GM21447 (cell line): ENCODE data around the gene HMG20A.
A peak's percentile ranks its signal among the peaks of the same experiment; 100 is the strongest.

ENCODE experiments used
- ATAC-seq: cut with Tn5 transposase; IDR thresholded peaks from one replicate; pipeline ENCODE4 v1.9.1; 2021; ENCODE audit not compliant: unreplicated experiment

HMG20A gene

GRCh38 chr15:77425104-77425503 is 4.4 kb downstream of the HMG20A start:
- no peak for ATAC-seq

DNA sequence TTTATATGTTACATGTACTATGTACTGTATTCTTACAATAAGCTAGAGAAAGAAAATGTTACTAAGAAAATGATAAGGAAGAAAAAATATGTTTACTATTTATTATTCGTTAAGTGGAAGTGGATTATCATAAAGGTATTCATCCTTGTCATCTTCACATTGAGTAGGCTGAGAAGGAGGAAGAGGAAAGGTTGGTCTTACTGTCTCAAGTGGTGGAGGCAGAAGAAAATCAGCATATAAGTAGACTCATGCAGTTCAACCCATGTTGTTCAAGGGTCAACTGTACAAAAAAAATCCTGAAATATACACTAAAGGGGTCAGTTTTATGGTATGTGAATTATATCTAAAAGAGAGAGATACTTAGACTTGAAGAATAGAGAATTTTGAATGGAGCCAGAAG is 5.7 kb downstream of the HMG20A start:
- ATAC-seq, result no peak

DNA sequence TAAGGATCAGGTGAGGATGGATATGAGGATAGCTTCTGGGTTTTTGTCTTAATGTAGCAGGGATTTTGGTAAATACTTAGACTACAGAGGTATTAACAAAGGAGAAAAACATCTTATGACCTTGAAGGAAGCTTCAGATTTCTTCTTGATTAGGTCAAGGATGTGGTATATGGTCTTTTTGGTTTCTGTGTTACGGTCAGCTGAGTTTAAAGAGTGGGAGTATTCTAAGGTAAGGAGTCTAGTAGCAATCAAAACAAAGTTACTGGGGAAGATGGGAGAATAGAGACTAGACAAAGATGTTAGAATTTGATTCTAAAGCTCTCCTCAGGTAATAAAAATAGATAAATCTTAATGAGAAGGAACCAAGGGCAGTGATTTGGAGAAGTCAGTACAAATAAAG is 6.2 kb downstream of the HMG20A start:
- no peak for ATAC-seq

GRCh38 chr15:77430213-77430612 is 9.5 kb downstream of the HMG20A start:
- ATAC-seq, result no peak

DNA sequence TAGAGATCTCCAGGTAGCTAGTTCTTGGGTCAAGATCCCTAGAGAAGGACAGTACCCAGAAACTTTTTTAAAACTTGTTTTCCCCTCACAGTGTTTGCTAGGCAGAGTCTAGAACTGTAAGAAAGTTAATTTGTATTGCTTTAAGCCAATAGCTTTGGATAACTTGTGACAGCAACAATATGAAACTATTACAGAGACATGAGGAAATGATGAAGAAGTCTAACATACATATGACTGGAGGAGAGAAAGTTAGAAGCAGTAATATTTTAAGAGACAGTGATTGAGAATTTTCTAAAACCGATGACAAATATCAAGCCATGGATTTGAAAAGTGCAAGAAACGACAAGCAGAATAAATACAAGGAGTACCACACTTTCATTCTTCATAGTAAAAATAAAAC is 10.0 kb downstream of the HMG20A start:
- ATAC-seq, result no peak

DNA sequence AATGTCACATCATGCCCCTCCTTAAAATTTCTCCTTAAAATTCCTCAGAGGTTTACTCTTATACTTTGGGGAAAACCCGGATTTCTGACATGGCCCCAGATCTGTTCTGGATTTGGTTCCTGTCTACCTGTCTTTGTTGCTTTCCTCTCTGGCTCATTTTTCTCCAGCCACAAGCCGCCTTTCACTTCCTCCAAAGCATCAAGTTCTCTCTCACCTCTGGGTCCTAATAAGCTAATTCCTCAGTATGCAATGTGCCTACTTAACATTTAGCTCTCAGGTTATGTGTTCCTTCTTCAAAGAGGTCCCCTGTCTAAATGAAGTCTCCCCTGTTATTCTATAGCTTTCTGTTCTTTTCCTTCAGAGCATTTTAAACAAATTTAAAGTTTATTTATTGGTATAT is 16.1 kb downstream of the HMG20A start:
- no peak for ATAC-seq

DNA sequence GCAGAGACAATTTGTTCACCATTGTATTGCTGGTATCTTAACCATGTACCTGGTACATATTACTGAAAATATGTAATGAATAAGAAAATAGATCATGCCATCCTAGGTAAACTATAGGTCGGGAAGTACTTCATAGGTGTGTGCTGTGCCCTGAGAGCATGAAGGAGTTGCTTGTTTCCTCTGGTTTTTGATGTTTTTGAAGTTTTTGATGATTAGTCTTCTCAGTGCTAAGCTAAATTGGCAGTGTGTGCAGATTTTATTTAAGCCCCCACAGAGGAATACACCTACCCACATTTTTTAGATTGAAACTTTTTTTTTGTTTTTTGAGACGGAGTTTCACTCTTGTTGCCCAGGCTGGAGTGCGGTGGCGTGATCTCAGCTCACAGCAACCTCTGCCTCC is 16.6 kb downstream of the HMG20A start:
- no peak for ATAC-seq

- ATAC-seq, result peak; percentile 96
Measured at GRCh38 chr15:77440378-77440999, 19.8 kb downstream of the HMG20A start.

GRCh38 chr15:77446840-77447390 is 26.2 kb downstream of the HMG20A start:
- ATAC-seq, result no peak

DNA sequence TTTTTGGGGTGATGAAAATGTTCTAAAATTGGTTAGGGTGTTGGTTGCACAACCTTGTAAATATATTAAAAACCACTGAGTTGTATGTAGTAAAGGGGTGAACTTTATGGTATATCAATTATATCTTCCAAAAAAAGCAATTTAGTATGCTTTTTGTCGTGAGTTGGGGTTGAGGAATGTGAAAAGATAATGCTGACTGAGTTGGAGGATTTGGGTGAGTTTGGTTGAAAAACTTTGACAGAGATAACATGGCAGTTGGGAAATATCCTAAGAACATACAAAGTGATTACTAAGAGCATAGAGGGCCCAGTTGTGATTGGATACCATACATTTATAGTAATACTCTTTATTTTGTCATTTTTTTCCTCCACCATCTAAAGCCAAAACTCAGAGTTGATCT is 33.6 kb downstream of the HMG20A start:
- no peak for ATAC-seq

DNA sequence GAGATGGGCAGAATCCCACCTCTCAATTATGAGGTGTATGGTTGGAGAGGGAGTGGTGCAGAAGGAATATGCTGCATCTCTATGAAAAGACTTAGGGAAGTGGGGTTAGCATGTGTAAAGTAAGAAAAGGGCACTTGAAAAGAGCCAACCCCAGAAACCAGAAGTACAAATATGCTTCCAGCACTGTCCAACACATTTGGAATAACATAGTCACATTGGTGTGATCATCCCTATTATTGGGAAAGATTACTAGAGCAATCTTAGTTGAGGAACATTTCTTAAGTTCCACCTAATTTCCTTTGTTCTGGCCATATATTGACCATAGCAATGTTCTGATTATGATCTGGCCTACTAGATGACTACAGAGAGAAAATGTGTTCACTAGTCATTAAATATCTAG is 34.3 kb downstream of the HMG20A start:
- no peak for ATAC-seq

DNA sequence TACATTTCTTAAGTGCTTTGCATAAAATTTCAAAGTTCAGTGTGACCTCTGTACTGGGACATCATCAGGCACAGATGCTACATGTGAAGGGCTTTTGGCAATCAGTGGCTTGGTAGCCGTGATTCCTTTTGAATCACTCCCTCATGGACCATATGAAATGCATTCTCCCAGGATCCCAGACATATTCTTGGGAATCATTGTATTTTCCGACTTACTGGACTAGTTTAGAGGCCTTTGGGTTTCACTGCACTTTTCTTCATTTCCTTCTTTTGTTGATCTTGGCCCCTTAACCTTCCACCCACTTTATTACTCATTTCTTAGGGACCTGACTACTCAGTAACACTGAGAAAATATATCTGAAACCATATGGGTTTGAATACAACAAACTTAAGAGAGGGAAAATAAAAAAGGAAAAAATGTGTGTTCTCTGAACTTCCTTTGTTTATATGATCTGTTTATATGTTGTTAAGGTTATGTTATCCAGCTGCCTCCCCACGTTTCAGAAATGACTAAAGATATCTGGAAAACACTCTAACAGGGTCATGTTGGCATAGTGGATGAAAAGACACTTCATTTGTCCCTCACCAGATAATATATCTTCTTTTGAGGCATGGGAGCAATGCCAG is 35.1 kb downstream of the HMG20A start:
- ATAC-seq, result no peak

DNA sequence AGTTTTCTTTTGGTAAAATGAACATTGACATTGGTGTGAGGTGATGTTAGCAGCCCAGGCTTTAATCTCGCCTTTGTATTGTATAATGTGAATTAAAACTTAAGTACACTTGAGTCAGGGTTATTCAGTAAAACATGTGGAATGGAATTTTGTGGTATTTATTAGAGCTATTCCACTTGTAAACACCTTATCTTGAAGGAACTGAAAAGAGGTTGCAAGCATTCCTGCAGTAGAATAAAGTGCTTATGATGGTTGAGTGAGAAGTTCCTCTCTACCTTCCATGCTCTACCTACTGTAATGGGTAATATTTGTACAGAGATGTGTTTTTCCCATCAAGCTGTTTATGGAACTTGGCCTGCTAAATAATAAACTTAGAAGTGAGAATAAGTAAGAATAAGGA is 36.1 kb downstream of the HMG20A start:
- no peak for ATAC-seq

DNA sequence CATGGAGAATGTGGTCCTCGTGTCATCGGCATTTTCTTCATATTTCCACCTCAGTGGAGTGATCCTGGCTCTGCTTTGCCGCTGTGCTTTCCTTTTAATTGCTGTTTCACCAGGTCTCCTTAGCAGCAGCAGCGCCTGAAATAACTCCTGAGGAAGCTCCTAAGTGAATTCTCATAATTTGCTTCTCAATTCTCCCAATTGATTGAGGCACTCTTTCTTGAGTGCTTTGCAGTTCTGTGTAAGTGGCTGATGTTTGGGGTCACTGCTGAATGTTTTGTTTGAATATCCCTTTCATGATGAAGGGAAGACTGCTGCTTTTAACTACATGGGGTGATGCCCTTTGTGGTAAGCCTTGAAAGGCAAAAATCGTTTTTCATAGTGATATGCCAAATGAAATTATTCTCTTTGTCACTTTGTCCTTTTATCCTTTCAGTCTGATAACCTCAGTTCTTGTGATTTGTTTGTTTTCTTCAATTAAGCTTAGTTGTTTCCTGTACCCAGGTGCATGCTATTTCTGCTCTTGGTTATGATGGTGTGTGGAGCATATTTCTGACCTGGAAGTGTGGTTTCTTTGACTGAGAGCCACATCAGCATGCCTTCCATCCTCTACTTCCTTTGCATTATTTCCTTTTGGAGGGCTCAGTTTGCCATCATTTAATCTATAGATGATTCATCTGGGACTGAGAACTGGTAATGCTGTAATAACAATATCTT is 36.7 kb downstream of the HMG20A start:
- ATAC-seq, result no peak

- no peak for ATAC-seq
Measured at GRCh38 chr15:77457905-77458265, 37.2 kb downstream of the HMG20A start.

DNA sequence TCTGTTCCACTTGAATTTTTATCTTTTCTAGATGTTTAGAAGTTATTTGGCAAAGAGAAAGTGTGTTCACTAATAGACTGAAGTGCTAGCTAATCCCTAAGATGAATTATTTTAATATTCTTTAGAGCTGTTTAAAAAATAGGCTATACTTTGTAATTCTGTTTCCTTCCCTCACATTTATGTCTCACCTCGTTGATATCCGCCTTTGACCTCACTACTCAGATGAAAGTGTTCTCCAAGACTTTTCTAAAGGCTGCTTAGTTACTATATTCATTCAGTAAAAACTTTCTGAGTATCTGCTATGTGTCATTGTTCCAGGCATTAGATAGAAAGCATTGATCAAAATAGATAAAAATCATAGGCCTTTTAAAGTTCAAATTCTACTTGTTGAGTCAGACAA is 38.3 kb downstream of the HMG20A start:
- ATAC-seq, result no peak

DNA sequence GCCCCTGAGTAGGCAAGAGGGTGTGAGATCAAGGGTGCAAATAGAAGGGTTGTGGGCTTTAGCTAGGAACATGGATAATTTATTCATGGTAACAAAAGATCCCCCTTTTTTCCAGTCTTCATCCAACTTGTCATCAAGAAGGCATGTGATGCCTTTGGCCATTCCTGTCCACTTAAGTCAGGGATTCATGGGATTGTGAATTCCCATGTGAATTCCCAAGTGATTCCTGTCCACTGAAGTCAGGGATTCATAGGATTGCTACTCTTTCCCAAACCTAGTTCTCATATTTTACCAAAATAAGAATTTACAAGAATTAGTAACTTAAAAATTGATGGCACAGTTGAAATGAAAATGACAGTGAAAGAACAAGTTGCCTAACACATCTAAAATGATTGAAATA is 40.8 kb downstream of the HMG20A start:
- ATAC-seq, result no peak

GRCh38 chr15:77464129-77464865 is 43.6 kb downstream of the HMG20A start:
- no peak for ATAC-seq

GRCh38 chr15:77466521-77466920 is 45.8 kb downstream of the HMG20A start:
- no peak for ATAC-seq

- no peak for ATAC-seq
Measured at GRCh38 chr15:77468896-77469295, 48.2 kb downstream of the HMG20A start.

- ATAC-seq, result no peak
Measured at GRCh38 chr15:77470235-77470634, 49.5 kb downstream of the HMG20A start.

- ATAC-seq, result no peak
Measured at GRCh38 chr15:77473328-77473727, 52.6 kb downstream of the HMG20A start.
